ENCODE measurements around the gene ADCK2. TPM values are rescaled to one million over a fixed set of nuclear protein-coding genes. Genes with fewer than 3 reads are reported as not detected.
A peak's percentile ranks its signal among the peaks of the same experiment; 100 is the strongest.
"Not testable (repeated sequence)": the region's sequence is repeated elsewhere in the genome, so short reads cannot be mapped to it uniquely, and the experiment has no call there.

Gene ADCK2
- total RNA-seq, 4 donors from 2014 or later, result 19.2 to 43.5 (median 26.8) TPM

- peak overlapping the region; percentile 84 to 91 (median 88) for H3K27ac ChIP-seq (replicated peaks in 1 of 4)
- no peak for DNase-seq (ENCODE audit: extremely low spot score)
- WGBS, result 29% methylated on average over 18 of the region's 18 CpGs
Measured at GRCh38 chr7:140673774-140674155, 1.0 kb downstream of the ADCK2 start.

GRCh38 chr7:140674356-140674800 lies 1.6 kb downstream of the ADCK2 start:
- H3K4me1 ChIP-seq, result peaks cover 28 to 48% (median 40%) of the 10 kb centered on the region in 4 donors
- DNase-seq (ENCODE audit: extremely low spot score), result no peak
- peak overlapping the region in 2 of 4 donors; percentile 75 to 77 for H3K4me3 ChIP-seq
- H3K36me3 ChIP-seq, result peaks cover 0 to 30% (median 19%) of the 10 kb centered on the region in 4 donors
- intact Hi-C loops (cut with DNase I), result loop anchor here (10.0 kb wide), 1 partner anchor 280 kb away; the partner anchor contains the start of gene SLC37A3
- H3K27me3 ChIP-seq, result no peaks in the 10 kb centered on the region
- peak overlapping the region; percentile 84 to 91 (median 88) for H3K27ac ChIP-seq (replicated peaks in 1 of 4)
- H3K9me3 ChIP-seq, result no peaks in the 10 kb centered on the region
- no peak for TF ChIP-seq EP300 (IDR thresholded peaks at IDR 0.05)
- no peak for TF ChIP-seq POLR2A (IDR thresholded peaks at IDR 0.05; ENCODE audit: low read depth)
- TF ChIP-seq POLR2AphosphoS5 (IDR thresholded peaks at IDR 0.05), result no peak
- TF ChIP-seq CTCF (IDR thresholded peaks at IDR 0.05), result no peak
- 92% methylated on average over 5 of the region's 5 CpGs for WGBS

More at GRCh38 chr7:140673774-140674155, 1.0 kb downstream of the ADCK2 start:
- Histone ChIP-seq H3K4me1 (peaks cover 28 to 48% (median 40%) of the 10 kb centered on the region in 4 donors), H3K4me3 (peak overlapping the region; percentile 75 to 93 (median 78)), H3K9me3 (no peaks in the 10 kb centered on the region), H3K27me3 (no peaks in the 10 kb centered on the region), H3K36me3 (peaks cover 0 to 24% (median 13%) of the 10 kb centered on the region in 4 donors)
- TF ChIP-seq POLR2A (IDR thresholded peaks at IDR 0.05; ENCODE audit: low read depth), result no peak
- no peak for TF ChIP-seq POLR2AphosphoS5 (IDR thresholded peaks at IDR 0.05)
- TF ChIP-seq EP300 (IDR thresholded peaks at IDR 0.05), result no peak
- TF ChIP-seq CTCF (IDR thresholded peaks at IDR 0.05), result no peak
- intact Hi-C loops (cut with DNase I), result loop anchor here (10.0 kb wide), 1 partner anchor 279 kb away; the partner anchor contains the start of gene SLC37A3

- H3K4me3 ChIP-seq, result peak overlapping the region in 1 of 4 donors; percentile 10
- no peaks in the 10 kb centered on the region for H3K9me3 ChIP-seq
- peaks cover 28 to 48% (median 40%) of the 10 kb centered on the region in 4 donors for H3K4me1 ChIP-seq
- WGBS, result 53% methylated on average over 8 of the region's 8 CpGs
- H3K27ac ChIP-seq (replicated peaks in 1 of 4), result peak overlapping the region in 3 of 4 donors; percentile 24 to 84 (median 37)
- intact Hi-C loops (cut with DNase I), result loop anchor here (10.0 kb wide), 1 partner anchor 280 kb away; the partner anchor contains the start of gene SLC37A3
- peaks cover 2 to 37% (median 25%) of the 10 kb centered on the region in 4 donors for H3K36me3 ChIP-seq
- no peak for DNase-seq (ENCODE audit: extremely low spot score)
- H3K27me3 ChIP-seq, result no peaks in the 10 kb centered on the region
- TF ChIP-seq POLR2A (IDR thresholded peaks at IDR 0.05; ENCODE audit: low read depth), result no peak
- peak; percentile 44 to 52 (median 48) for TF ChIP-seq CTCF (IDR thresholded peaks at IDR 0.05)
- peak; percentile 25 to 53 for TF ChIP-seq POLR2AphosphoS5 (IDR thresholded peaks at IDR 0.05)
- TF ChIP-seq EP300 (IDR thresholded peaks at IDR 0.05), result no peak
Measured at GRCh38 chr7:140674899-140675701, 2.4 kb downstream of the ADCK2 start.

GRCh38 chr7:140675726-140676125 lies 3.0 kb downstream of the ADCK2 start:
- Histone ChIP-seq H3K4me3 (no peak overlapping the region), H3K27ac (replicated peaks in 1 of 4) (peak overlapping the region in 3 of 4 donors; percentile 24 to 84 (median 37)), H3K27me3 (no peaks in the 10 kb centered on the region), H3K9me3 (no peaks in the 10 kb centered on the region), H3K4me1 (peaks cover 28 to 48% (median 40%) of the 10 kb centered on the region in 4 donors), H3K36me3 (peaks cover 6 to 43% (median 31%) of the 10 kb centered on the region in 4 donors)
- intact Hi-C loops (cut with DNase I), result loop anchor here (10.0 kb wide), 1 partner anchor 281 kb away; the partner anchor contains the start of gene SLC37A3
- DNase-seq (ENCODE audit: extremely low spot score), result no peak
- TF ChIP-seq POLR2AphosphoS5 (IDR thresholded peaks at IDR 0.05), result no peak
- no peak for TF ChIP-seq POLR2A (IDR thresholded peaks at IDR 0.05; ENCODE audit: low read depth)
- WGBS, result 74% methylated on average over 4 of the region's 4 CpGs

GRCh38 chr7:140676306-140676705 lies 3.6 kb downstream of the ADCK2 start:
- no peak for TF ChIP-seq EP300 (IDR thresholded peaks at IDR 0.05)
- TF ChIP-seq CTCF (IDR thresholded peaks at IDR 0.05), result no peak
- TF ChIP-seq POLR2A (IDR thresholded peaks at IDR 0.05; ENCODE audit: low read depth), result no peak
- TF ChIP-seq POLR2AphosphoS5 (IDR thresholded peaks at IDR 0.05), result no peak
- H3K9me3 ChIP-seq, result no peaks in the 10 kb centered on the region
- DNase-seq (ENCODE audit: extremely low spot score), result no peak
- peaks cover 28 to 48% (median 40%) of the 10 kb centered on the region in 4 donors for H3K4me1 ChIP-seq
- H3K27ac ChIP-seq (replicated peaks in 1 of 4), result no peak overlapping the region
- intact Hi-C loops (cut with DNase I), result loop anchor here (10.0 kb wide), 1 partner anchor 282 kb away; the partner anchor contains the start of gene SLC37A3
- no peak overlapping the region for H3K4me3 ChIP-seq
- no peaks in the 10 kb centered on the region for H3K27me3 ChIP-seq
- 81% methylated on average over 3 of the region's 3 CpGs for WGBS
- peaks cover 10 to 49% (median 37%) of the 10 kb centered on the region in 4 donors for H3K36me3 ChIP-seq

GRCh38 chr7:140676956-140677355 lies 4.2 kb downstream of the ADCK2 start:
- WGBS, result 96% methylated on average over 11 of the region's 11 CpGs
- Histone ChIP-seq H3K36me3 (peaks cover 10 to 56% (median 44%) of the 10 kb centered on the region in 4 donors), H3K4me1 (peaks cover 28 to 45% (median 38%) of the 10 kb centered on the region in 4 donors)
- not testable (repeated sequence) for H3K4me3 ChIP-seq; H3K9me3 ChIP-seq; DNase-seq (ENCODE audit: extremely low spot score); H3K27ac ChIP-seq (replicated peaks in 1 of 4); H3K27me3 ChIP-seq
- intact Hi-C loops (cut with DNase I), result loop anchor here (10.0 kb wide), 1 partner anchor 282 kb away; the partner anchor contains the start of gene SLC37A3
